HepG2 (cell line): ENCODE results near the gene PAPSS1.

Source experiments
- ATF2 ChIP-seq: sonication (generic); formaldehyde crosslinking; IDR thresholded peaks from 2 replicates; pipeline ENCODE4 v1.4.0; 2020; ENCODE audit warnings: missing genetic modification reagents
- ATF4 ChIP-seq, 2 experiments: fragments of 450-650 bp in 1 of 2; sonication (generic) in 1 of 2; formaldehyde crosslinking; IDR thresholded peaks; 2 replicates each; pipeline versions ENCODE4 v1.5.0 to v1.8.0; 2020 to 2022; ENCODE audit warnings: mild to moderate bottlenecking in 1 of 2, missing genetic modification reagents in 1 of 2
- BRCA1 ChIP-seq: sonication (generic); formaldehyde crosslinking; IDR thresholded peaks from 2 replicates; pipeline ENCODE4 v1.4.0; 2020; ENCODE audit warnings: missing genetic modification reagents
- HNRNPLL ChIP-seq: fragments of 200-400 bp; formaldehyde crosslinking; IDR thresholded peaks from 2 replicates; pipeline ENCODE4 v1.6.1; 2017; ENCODE audit warnings: mild to moderate bottlenecking, low read depth, low read length; ENCODE audit not compliant: poor library complexity, severe bottlenecking
- NFIC ChIP-seq: IDR thresholded peaks from 2 replicates; pipeline ENCODE4 v1.6.1; 2012; ENCODE audit warnings: mild to moderate bottlenecking, low read length, inconsistent platforms
- SUZ12 ChIP-seq: fragments of 150-350 bp; IDR thresholded peaks from 2 replicates; pipeline ENCODE4 v1.6.1; 2014; ENCODE audit warnings: low read depth, low read length
- ZBTB20 ChIP-seq: sonication (generic); formaldehyde crosslinking; IDR thresholded peaks from 2 replicates; pipeline ENCODE4 v1.8.1; 2023; ENCODE audit warnings: missing genetic modification reagents, low read depth, mild to moderate bottlenecking, borderline replicate concordance
- ZNF276 ChIP-seq: sonication (generic); formaldehyde crosslinking; IDR thresholded peaks from 2 replicates; pipeline ENCODE4 v1.4.0; 2020; ENCODE audit warnings: mild to moderate bottlenecking, low read depth, missing genetic modification reagents
- ZNF660 ChIP-seq: sonication (generic); formaldehyde crosslinking; IDR thresholded peaks from 2 replicates; pipeline ENCODE4 v1.5.1; 2020; ENCODE audit warnings: mild to moderate bottlenecking, low read depth, missing genetic modification reagents, borderline replicate concordance
- TF ChIP-seq, protein P1 (sequence below): IDR thresholded peaks from 2 replicates; pipeline ENCODE4 v1.6.1; 2016
- TF ChIP-seq, protein P2 (sequence below): sonication (generic); formaldehyde crosslinking; IDR thresholded peaks from 2 replicates; pipeline ENCODE4 v1.5.0; 2020; ENCODE audit warnings: mild to moderate bottlenecking, missing genetic modification reagents, moderate library complexity
- TF ChIP-seq, protein P3 (sequence below): sonication (generic); formaldehyde crosslinking; IDR thresholded peaks from 2 replicates; pipeline ENCODE4 v1.4.0; 2020; ENCODE audit warnings: missing genetic modification reagents

- TF ChIP-seq ZNF276 (CRISPR knock-in tag), result no peak
- TF ChIP-seq NFIC, result no peak
- no peak for TF ChIP-seq ZBTB20 (CRISPR knock-in tag)
- no peak for TF ChIP-seq HNRNPLL
- TF ChIP-seq BRCA1, result no peak
- TF ChIP-seq, protein P1, sequence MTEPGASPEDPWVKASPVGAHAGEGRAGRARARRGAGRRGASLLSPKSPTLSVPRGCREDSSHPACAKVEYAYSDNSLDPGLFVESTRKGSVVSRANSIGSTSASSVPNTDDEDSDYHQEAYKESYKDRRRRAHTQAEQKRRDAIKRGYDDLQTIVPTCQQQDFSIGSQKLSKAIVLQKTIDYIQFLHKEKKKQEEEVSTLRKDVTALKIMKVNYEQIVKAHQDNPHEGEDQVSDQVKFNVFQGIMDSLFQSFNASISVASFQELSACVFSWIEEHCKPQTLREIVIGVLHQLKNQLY, result no peak
- TF ChIP-seq ZNF660, result no peak
- TF ChIP-seq, protein P2, sequence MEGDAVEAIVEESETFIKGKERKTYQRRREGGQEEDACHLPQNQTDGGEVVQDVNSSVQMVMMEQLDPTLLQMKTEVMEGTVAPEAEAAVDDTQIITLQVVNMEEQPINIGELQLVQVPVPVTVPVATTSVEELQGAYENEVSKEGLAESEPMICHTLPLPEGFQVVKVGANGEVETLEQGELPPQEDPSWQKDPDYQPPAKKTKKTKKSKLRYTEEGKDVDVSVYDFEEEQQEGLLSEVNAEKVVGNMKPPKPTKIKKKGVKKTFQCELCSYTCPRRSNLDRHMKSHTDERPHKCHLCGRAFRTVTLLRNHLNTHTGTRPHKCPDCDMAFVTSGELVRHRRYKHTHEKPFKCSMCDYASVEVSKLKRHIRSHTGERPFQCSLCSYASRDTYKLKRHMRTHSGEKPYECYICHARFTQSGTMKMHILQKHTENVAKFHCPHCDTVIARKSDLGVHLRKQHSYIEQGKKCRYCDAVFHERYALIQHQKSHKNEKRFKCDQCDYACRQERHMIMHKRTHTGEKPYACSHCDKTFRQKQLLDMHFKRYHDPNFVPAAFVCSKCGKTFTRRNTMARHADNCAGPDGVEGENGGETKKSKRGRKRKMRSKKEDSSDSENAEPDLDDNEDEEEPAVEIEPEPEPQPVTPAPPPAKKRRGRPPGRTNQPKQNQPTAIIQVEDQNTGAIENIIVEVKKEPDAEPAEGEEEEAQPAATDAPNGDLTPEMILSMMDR (CRISPR knock-in tag), result no peak
- TF ChIP-seq, protein P3, sequence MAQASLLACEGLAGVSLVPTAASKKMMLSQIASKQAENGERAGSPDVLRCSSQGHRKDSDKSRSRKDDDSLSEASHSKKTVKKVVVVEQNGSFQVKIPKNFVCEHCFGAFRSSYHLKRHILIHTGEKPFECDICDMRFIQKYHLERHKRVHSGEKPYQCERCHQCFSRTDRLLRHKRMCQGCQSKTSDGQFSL, result no peak
- TF ChIP-seq ATF4 (CRISPR knock-in tag; IDR thresholded peaks at IDR 0.05), result no peak
- no peak for TF ChIP-seq SUZ12
- no peak for TF ChIP-seq ATF2 (CRISPR knock-in tag)
Observed at GRCh38 chr4:107709916-107710315, 10.1 kb downstream of the PAPSS1 start.
